ENCODE results near the gene UBE2Q1. TPM values are rescaled to one million over a fixed set of nuclear protein-coding genes. Genes with fewer than 3 reads are reported as not detected.
A peak's percentile ranks its signal among the peaks of the same experiment; 100 is the strongest.

The UBE2Q1 gene
- polyA plus RNA-seq, 1 donor (not counting 4 experiments of a cell fraction or from before 2014, with no cell fraction given), result 17.6 TPM

- peak overlapping the region; percentile 94 for H3K27ac ChIP-seq (ENCODE audit: control insufficient read depth, insufficient read depth, low read length)
- peak overlapping the region; percentile 95 for H3K4me2 ChIP-seq (ENCODE audit: control insufficient read depth, extremely low read depth, insufficient read depth, low read depth, low read length)
- H3K9me3 ChIP-seq (ENCODE audit: control insufficient read depth, low read depth, low read length), result no peaks in the 10 kb centered on the region
- no peaks in the 10 kb centered on the region for H3K9me1 ChIP-seq (ENCODE audit: control insufficient read depth, extremely low read depth, insufficient read depth, low read length)
- dilution Hi-C loops (cut with MboI; ENCODE audit: extremely low pct_ligation_motif_present, low sequenced_read_pairs), result no loop called here
- DNase-seq (ENCODE audit: low read depth, low spot score), result no peak
- peak overlapping the region; percentile 13 for H2AFZ ChIP-seq (ENCODE audit: control insufficient read depth, low read length)
- H3K79me2 ChIP-seq (ENCODE audit: control insufficient read depth, insufficient read depth, low read length), result peaks cover 90% of the 10 kb centered on the region
- no peaks in the 10 kb centered on the region for H3K27me3 ChIP-seq (ENCODE audit: control insufficient read depth, extremely low read depth, insufficient read depth, low read length)
- TF ChIP-seq EZH2 (IDR thresholded peaks at IDR 0.05; ENCODE audit: low read length) (no peak), CTCF (optimal IDR thresholded peaks at IDR 0.05 in 1 of 3, IDR thresholded peaks at IDR 0.05 in 1 of 3, conservative IDR thresholded peaks at IDR 0.05 in 1 of 3; ENCODE audit: extremely low read depth in 1 of 3, insufficient read depth in 2 of 3, low read length in 3 of 3) (peak in 1 of 3 experiments; percentile 30)
- peaks cover 6 to 12% of the 10 kb centered on the region in 2 experiments for H3K36me3 ChIP-seq (ENCODE audit: control insufficient read depth in 2 of 2, extremely low read depth in 1 of 2, insufficient read depth in 2 of 2, low read length in 2 of 2)
- peak overlapping the region; percentile 76 to 98 (median 90) for H3K4me3 ChIP-seq (ENCODE audit: control insufficient read depth in 2 of 3, extremely low read depth in 1 of 3, insufficient read depth in 2 of 3, low read depth in 1 of 3, low read length in 3 of 3)
- FAIRE-seq, result no peak
- peaks cover 22% of the 10 kb centered on the region for H3K4me1 ChIP-seq (ENCODE audit: control insufficient read depth, extremely low read depth, insufficient read depth, low read length)
- peak overlapping the region; percentile 97 for H3K9ac ChIP-seq (ENCODE audit: control insufficient read depth, extremely low read depth, insufficient read depth, low read length)
- H4K20me1 ChIP-seq (ENCODE audit: control insufficient read depth, extremely low read depth, insufficient read depth, low read length), result peaks cover 9% of the 10 kb centered on the region
Measured at GRCh38 chr1:154607106-154607608, 48.7 kb upstream of the UBE2Q1 start.

GRCh38 chr1:154605534-154605933 is 47.1 kb upstream of the UBE2Q1 start:
- Histone ChIP-seq H3K36me3 (ENCODE audit: control insufficient read depth in 2 of 2, extremely low read depth in 1 of 2, insufficient read depth in 2 of 2, low read length in 2 of 2) (peaks cover 17 to 25% of the 10 kb centered on the region in 2 experiments), H3K4me2 (ENCODE audit: control insufficient read depth, extremely low read depth, insufficient read depth, low read depth, low read length) (no peak overlapping the region), H3K79me2 (ENCODE audit: control insufficient read depth, insufficient read depth, low read length) (peaks cover 93% of the 10 kb centered on the region), H3K27ac (ENCODE audit: control insufficient read depth, insufficient read depth, low read length) (no peak overlapping the region), H3K9me1 (ENCODE audit: control insufficient read depth, extremely low read depth, insufficient read depth, low read length) (no peaks in the 10 kb centered on the region), H2AFZ (ENCODE audit: control insufficient read depth, low read length) (no peak overlapping the region), H4K20me1 (ENCODE audit: control insufficient read depth, extremely low read depth, insufficient read depth, low read length) (peaks cover 9% of the 10 kb centered on the region), H3K9ac (ENCODE audit: control insufficient read depth, extremely low read depth, insufficient read depth, low read length) (no peak overlapping the region), H3K27me3 (ENCODE audit: control insufficient read depth, extremely low read depth, insufficient read depth, low read length) (no peaks in the 10 kb centered on the region), H3K4me3 (ENCODE audit: control insufficient read depth in 2 of 3, extremely low read depth in 1 of 3, insufficient read depth in 2 of 3, low read depth in 1 of 3, low read length in 3 of 3) (no peak overlapping the region), H3K9me3 (ENCODE audit: control insufficient read depth, low read depth, low read length) (no peaks in the 10 kb centered on the region), H3K4me1 (ENCODE audit: control insufficient read depth, extremely low read depth, insufficient read depth, low read length) (peaks cover 22% of the 10 kb centered on the region)
- no peak for TF ChIP-seq EZH2 (IDR thresholded peaks at IDR 0.05; ENCODE audit: low read length)
- TF ChIP-seq CTCF (optimal IDR thresholded peaks at IDR 0.05 in 1 of 3, IDR thresholded peaks at IDR 0.05 in 1 of 3, conservative IDR thresholded peaks at IDR 0.05 in 1 of 3; ENCODE audit: extremely low read depth in 1 of 3, insufficient read depth in 2 of 3, low read length in 3 of 3), result no peak
- FAIRE-seq (no peak), DNase-seq (ENCODE audit: low read depth, low spot score) (no peak)
- dilution Hi-C loops (cut with MboI; ENCODE audit: extremely low pct_ligation_motif_present, low sequenced_read_pairs), result no loop called here

Measured in keratinocyte (primary cell).